ENCODE results near the gene RARA.

GRCh38 chr17:40306395-40306794 is 2.6 kb upstream of the RARA start:
- TF ChIP-seq POLR2AphosphoS5 (IDR thresholded peaks at IDR 0.05) (no peak), CTCF (IDR thresholded peaks at IDR 0.05) (no peak), POLR2A (IDR thresholded peaks at IDR 0.05) (no peak)

Data from gastroesophageal sphincter (tissue), 3 donors.